Spleen (tissue), 11 donors: ENCODE measurements around the gene KIF25. TPM values are rescaled to one million over a fixed set of nuclear protein-coding genes. Genes with fewer than 3 reads are reported as not detected.

Experiments used
- DNase-seq: peaks from one replicate; pipeline ENCODE4 v3.0.0-alpha.2; 2020
- H3K27ac ChIP-seq, 8 donors: fragments of 200-600 bp; sonication (generic) in 7 of 8; 1 replicate in 4 of 8; 2 replicates in 4 of 8; pipeline versions ENCODE4 v1.5.0 to v1.8.0; 2016 to 2021; ENCODE audit warnings: inconsistent platforms in 4 of 8, mild to moderate bottlenecking in 4 of 8, moderate library complexity in 1 of 8
- H3K27me3 ChIP-seq, 7 donors: fragments of 200-600 bp; sonication (generic) in 6 of 7; replicated peaks in 1 of 7; 1 replicate in 4 of 7; 2 replicates in 3 of 7; pipeline versions ENCODE4 v1.5.0 to v1.8.0; 2016 to 2021; ENCODE audit warnings: inconsistent platforms in 3 of 7, mild to moderate bottlenecking in 1 of 7
- H3K36me3 ChIP-seq, 6 donors: fragments of 200-600 bp; sonication (generic) in 5 of 6; 1 replicate in 4 of 6; 2 replicates in 2 of 6; pipeline versions ENCODE4 v1.5.0 to v1.8.0; 2016 to 2021; ENCODE audit warnings: inconsistent platforms in 2 of 6
- H3K4me1 ChIP-seq, 6 donors: fragments of 200-600 bp; sonication (generic) in 5 of 6; 1 replicate in 3 of 6; 2 replicates in 3 of 6; pipeline versions ENCODE4 v1.5.0 to v1.8.0; 2016 to 2021; ENCODE audit warnings: inconsistent platforms in 3 of 6
- H3K4me3 ChIP-seq, 8 donors: fragments of 200-600 bp; sonication (generic) in 7 of 8; 1 replicate in 4 of 8; 2 replicates in 4 of 8; pipeline versions ENCODE4 v1.5.0 to v1.8.0; 2016 to 2021; ENCODE audit warnings: inconsistent platforms in 4 of 8, mild to moderate bottlenecking in 4 of 8, moderate library complexity in 2 of 8
- H3K9me3 ChIP-seq, 8 donors: fragments of 200-600 bp; sonication (generic) in 7 of 8; 1 replicate in 4 of 8; 2 replicates in 4 of 8; pipeline versions ENCODE4 v1.5.0 to v1.8.0; 2016 to 2021; ENCODE audit warnings: inconsistent platforms in 4 of 8
- POLR2A ChIP-seq, 3 donors: fragments of 450-650 bp; IDR thresholded peaks; one replicate each; pipeline ENCODE4 v1.5.1; 2017; ENCODE audit warnings: antibody characterized with exemption in 3 of 3, mild to moderate bottlenecking in 1 of 3
- POLR2AphosphoS5 ChIP-seq, 3 donors: sonication (generic); formaldehyde crosslinking; IDR thresholded peaks; one replicate each; pipeline ENCODE4 v1.5.1; 2017; ENCODE audit warnings: antibody characterized with exemption in 3 of 3
- WGBS, 5 donors: extraction: QIAGEN DNeasy Blood & Tissue Kit in 3 of 5; methylation state at CpG; one replicate each; pipeline versions ENCODE4 v1.1.5 to v1.1.7; 2013 to 2018; 5-methylcytosine and 5-hydroxymethylcytosine counted together
- intact Hi-C: fragments of 100-400 bp; cut with DNase I; formaldehyde crosslinking; loops from one replicate; pipeline ENCODE4 v1.15.0; 2023; ENCODE audit warnings: low total_unique reads
- polyA plus RNA-seq, 3 donors: library from polyadenylated mRNA; stranded (reverse); fragments of 200-250 nt; gene quantifications; one replicate each; pipeline ENCODE4 v1.2.1, GENCODE V29; 2013
- total RNA-seq, 7 donors: library from RNA; depleted of rRNA in 3 of 7; stranded (reverse); fragments of >200 nt in 3 of 7; fragmentation: NEBNext Ultra II Directional in 4 of 7; extraction: Animal tissue kit (Norgen Biotek cat#: 25700) in 4 of 7; gene quantifications; one replicate each; pipeline versions ENCODE4 v1.1.0 to v1.2.1, GENCODE V29; 2016 to 2021
- TF ChIP-seq, protein P1 (sequence below), 11 experiments: fragments of 200-600 bp in 7 of 11; fragments of 450-650 bp in 4 of 11; sonication (generic) in 4 of 11; IDR thresholded peaks in 8 of 11; conservative IDR thresholded peaks in 3 of 11; 1 replicate in 7 of 11; 2 replicates in 4 of 11; pipeline versions ENCODE4 v1.4.0 to v1.8.0; 2016 to 2021; ENCODE audit warnings: antibody characterized with exemption in 11 of 11, inconsistent platforms in 4 of 11, mild to moderate bottlenecking in 1 of 11
- donor health status: healthy with polysubstance abuse.
- donor health status: DM: no; HTN: no; CAD: no; lungs with moderate emphysema.
- donor health status: DM: no; HTN: no; CAD: no.
- donor health status: Bipolar disorder and iron deficiency.
- donor health status: healthy.
- donor health status: DM: no; HTN: no; CAD: no.
- donor health status: DM: yes; HTN: yes; CAD: no.

The KIF25 gene
- total and polyA plus RNA-seq, 10 donors = 0.32 to 1.7 (median 0.49) TPM; not detected in 3

DNA sequence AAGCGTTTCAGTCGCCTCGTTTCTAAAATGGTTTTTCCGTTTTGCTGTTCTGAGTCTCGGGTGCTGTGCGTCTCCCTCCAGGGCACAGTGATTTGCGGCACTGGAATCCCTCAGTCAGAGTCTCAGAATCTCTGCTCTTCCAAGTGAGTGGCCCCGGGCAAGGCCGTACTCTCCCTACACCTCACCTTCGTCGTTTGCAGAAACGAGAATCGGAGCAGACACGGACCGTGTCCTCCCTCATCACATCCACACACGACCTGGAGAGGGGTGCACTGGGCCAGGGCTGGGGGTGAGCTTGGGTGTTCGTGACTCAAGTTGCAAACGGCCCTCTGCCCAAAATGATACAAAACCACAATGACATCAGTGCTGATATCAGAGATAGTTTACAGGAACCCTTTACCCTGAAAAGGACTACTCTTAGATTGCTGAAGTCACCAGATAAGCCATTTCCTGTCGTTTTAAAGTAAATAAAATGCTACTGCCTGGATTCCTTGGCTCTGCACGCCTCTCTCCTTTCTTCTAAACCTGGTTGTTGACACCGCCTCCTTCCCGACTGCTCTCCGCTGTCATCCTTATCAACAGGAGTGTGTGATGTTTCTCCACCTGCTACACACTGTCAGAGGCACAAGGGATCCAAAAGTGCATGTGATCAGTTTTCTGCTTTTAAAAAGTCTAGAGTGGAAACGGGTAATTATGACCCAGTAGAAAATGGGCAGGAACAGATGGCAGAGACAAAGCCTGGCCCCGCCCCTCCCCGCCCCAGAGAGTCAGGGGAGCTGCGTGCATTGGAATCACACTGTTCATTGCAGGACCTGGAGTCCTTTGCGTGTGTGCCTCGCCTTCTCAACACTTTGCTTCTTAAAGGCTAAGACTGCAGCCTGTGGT is 38.4 kb downstream of the KIF25 start:
- Histone ChIP-seq H3K27me3 (peaks cover 0 to 33% (median 0%) of the 10 kb centered on the region in 7 donors), H3K9me3 (peaks cover 0 to 44% (median 28%) of the 10 kb centered on the region in 8 donors), H3K27ac (peak overlapping the region; percentile 52 to 85 (median 75)), H3K4me1 (peaks cover 0 to 28% (median 16%) of the 10 kb centered on the region in 6 donors), H3K36me3 (no peaks in the 10 kb centered on the region), H3K4me3 (peak overlapping the region in 4 of 8 donors; percentile 22 to 54 (median 24))
- TF ChIP-seq, protein P1, sequence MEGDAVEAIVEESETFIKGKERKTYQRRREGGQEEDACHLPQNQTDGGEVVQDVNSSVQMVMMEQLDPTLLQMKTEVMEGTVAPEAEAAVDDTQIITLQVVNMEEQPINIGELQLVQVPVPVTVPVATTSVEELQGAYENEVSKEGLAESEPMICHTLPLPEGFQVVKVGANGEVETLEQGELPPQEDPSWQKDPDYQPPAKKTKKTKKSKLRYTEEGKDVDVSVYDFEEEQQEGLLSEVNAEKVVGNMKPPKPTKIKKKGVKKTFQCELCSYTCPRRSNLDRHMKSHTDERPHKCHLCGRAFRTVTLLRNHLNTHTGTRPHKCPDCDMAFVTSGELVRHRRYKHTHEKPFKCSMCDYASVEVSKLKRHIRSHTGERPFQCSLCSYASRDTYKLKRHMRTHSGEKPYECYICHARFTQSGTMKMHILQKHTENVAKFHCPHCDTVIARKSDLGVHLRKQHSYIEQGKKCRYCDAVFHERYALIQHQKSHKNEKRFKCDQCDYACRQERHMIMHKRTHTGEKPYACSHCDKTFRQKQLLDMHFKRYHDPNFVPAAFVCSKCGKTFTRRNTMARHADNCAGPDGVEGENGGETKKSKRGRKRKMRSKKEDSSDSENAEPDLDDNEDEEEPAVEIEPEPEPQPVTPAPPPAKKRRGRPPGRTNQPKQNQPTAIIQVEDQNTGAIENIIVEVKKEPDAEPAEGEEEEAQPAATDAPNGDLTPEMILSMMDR (IDR thresholded peaks at IDR 0.05 in 8 of 11, conservative IDR thresholded peaks at IDR 0.05 in 3 of 11) = no peak
- TF ChIP-seq POLR2AphosphoS5 (IDR thresholded peaks at IDR 0.05) (peak in 1 of 3 donors; percentile 16), POLR2A (IDR thresholded peaks at IDR 0.05) (no peak)
- intact Hi-C loops = no loop called here
- DNase-seq = peak; percentile 54
- 11 to 63% (median 40%) methylated on average over 23 to 29 of the region's 29 CpGs for WGBS, 5 donors

DNA sequence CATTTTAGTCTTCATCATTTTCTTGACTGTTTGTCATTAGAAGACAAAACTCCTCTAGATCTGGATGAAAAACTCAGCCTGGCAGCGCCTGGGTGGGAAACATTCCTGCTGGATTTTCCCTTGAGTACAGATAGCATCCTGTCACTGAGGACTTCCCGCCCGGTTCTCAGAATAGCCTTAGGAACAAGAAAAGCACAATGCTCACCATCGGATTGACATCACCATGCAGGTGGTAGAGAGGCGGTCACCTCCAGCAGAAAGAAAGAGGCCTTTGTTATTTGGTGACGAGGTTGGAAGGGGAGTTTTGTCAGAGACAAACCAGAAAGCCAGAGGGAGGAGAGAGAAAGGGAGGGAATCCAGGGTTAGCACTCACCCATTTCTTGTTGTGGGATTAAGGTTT is 39.8 kb downstream of the KIF25 start:
- Histone ChIP-seq H3K4me1 (peaks cover 0 to 22% (median 10%) of the 10 kb centered on the region in 6 donors), H3K27ac (no peak overlapping the region), H3K27me3 (peaks cover 0 to 33% (median 0%) of the 10 kb centered on the region in 7 donors), H3K36me3 (no peaks in the 10 kb centered on the region), H3K9me3 (peaks cover 2 to 57% (median 41%) of the 10 kb centered on the region in 8 donors), H3K4me3 (no peak overlapping the region)
- DNase-seq = no peak
- WGBS, 5 donors = 59 to 81% (median 72%) methylated on average over 6 of the region's 6 CpGs
- intact Hi-C loops = no loop called here
- TF ChIP-seq, protein P1 (IDR thresholded peaks at IDR 0.05 in 8 of 11, conservative IDR thresholded peaks at IDR 0.05 in 3 of 11) = no peak
- TF ChIP-seq POLR2AphosphoS5 (IDR thresholded peaks at IDR 0.05) (no peak), POLR2A (IDR thresholded peaks at IDR 0.05) (no peak)

DNA sequence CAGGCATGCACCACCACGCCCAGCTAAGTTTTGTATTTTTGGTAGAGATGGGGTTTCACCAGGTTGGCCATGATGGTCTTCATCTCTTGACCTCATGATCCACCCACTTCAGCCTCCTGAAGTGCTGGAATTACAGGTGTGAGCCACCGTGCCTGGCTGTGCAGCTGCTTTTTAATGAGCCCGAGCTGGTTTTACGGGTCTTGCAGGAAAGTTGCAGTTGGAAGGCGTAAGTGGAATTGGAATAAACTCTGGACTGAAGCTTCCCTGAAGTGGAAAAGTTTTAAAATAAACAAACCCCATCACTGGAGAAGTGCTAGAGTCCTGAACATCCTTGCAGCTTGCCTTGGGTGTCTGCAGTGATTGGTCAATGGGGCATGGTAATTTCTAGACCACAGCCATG is 40.4 kb downstream of the KIF25 start:
- TF ChIP-seq, protein P1 (IDR thresholded peaks at IDR 0.05 in 8 of 11, conservative IDR thresholded peaks at IDR 0.05 in 3 of 11) = no peak
- no peak for TF ChIP-seq POLR2AphosphoS5 (IDR thresholded peaks at IDR 0.05)
- TF ChIP-seq POLR2A (IDR thresholded peaks at IDR 0.05) = no peak
- Histone ChIP-seq H3K4me1 (peaks cover 0 to 21% (median 9%) of the 10 kb centered on the region in 6 donors), H3K4me3 (no peak overlapping the region), H3K27me3 (peaks cover 0 to 33% (median 0%) of the 10 kb centered on the region in 7 donors), H3K27ac (no peak overlapping the region), H3K36me3 (no peaks in the 10 kb centered on the region), H3K9me3 (peaks cover 2 to 64% (median 47%) of the 10 kb centered on the region in 8 donors)
- no peak for DNase-seq
- 86 to 95% (median 92%) methylated on average over 5 of the region's 5 CpGs for WGBS, 5 donors
- intact Hi-C loops = no loop called here

DNA sequence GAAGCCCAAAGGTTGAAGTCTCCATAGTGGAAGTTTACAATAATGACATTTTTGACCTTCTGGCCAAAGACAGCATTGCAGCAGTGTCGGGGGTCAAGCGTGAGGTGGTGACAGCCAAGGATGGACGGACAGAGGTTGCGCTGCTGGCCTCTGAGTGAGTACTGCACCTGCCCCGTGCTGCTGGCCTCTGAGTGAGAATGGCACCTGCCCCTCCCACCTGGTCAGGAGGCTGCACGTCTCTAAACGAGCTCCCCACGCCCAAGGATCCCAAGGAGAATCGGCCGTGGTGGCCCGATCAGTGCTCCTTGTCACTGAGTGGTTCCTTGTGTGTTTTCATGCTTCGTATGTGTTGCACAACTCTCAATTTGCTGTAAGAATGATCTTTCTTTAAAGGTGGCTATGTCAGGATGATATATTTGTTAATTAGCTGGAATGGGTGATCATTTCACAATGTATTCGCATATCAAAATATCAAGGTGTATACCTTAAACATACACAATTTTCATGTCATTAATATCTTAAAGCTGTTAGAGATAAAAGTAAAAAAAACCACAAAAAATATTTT is 41.2 kb downstream of the KIF25 start:
- Histone ChIP-seq H3K27ac (no peak overlapping the region), H3K4me1 (peaks cover 0 to 21% (median 9%) of the 10 kb centered on the region in 6 donors), H3K9me3 (peaks cover 2 to 72% (median 50%) of the 10 kb centered on the region in 8 donors), H3K4me3 (no peak overlapping the region), H3K27me3 (peaks cover 0 to 33% (median 0%) of the 10 kb centered on the region in 7 donors), H3K36me3 (no peaks in the 10 kb centered on the region)
- intact Hi-C loops = no loop called here
- DNase-seq = peak; percentile 58
- WGBS, 5 donors = 88 to 91% (median 91%) methylated on average over 13 of the region's 13 CpGs
- TF ChIP-seq, protein P1 (IDR thresholded peaks at IDR 0.05 in 8 of 11, conservative IDR thresholded peaks at IDR 0.05 in 3 of 11) = no peak
- TF ChIP-seq POLR2AphosphoS5 (IDR thresholded peaks at IDR 0.05) = no peak
- no peak for TF ChIP-seq POLR2A (IDR thresholded peaks at IDR 0.05)
